ENCODE data around the gene AFF2.

AFF2 gene

DNA sequence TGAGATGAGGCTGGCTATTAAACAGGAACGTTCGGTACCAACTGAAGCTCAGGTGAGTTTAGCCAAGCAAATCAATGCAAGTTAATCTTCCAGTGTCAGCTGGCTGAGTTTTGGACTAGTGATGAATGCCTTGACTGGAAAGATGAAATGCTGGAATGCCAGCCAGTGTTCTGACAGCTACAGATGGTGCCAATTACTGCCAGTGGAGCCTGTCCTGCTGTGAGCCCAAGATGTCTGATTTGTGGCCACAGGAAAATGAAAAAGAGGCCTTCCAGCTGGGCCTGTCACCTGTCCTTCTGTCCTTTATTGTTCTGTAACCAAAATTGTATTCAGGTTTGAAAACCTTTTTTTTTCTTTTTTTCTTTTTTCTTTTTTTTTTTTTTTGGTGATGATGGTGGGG, 223.1 kb downstream of the AFF2 start:
- ATAC-seq: no peak
- TF ChIP-seq TCF4 (CRISPR knock-in tag; IDR thresholded peaks at IDR 0.05; ENCODE audit: borderline replicate concordance): no peak
- TF ChIP-seq, protein P1, sequence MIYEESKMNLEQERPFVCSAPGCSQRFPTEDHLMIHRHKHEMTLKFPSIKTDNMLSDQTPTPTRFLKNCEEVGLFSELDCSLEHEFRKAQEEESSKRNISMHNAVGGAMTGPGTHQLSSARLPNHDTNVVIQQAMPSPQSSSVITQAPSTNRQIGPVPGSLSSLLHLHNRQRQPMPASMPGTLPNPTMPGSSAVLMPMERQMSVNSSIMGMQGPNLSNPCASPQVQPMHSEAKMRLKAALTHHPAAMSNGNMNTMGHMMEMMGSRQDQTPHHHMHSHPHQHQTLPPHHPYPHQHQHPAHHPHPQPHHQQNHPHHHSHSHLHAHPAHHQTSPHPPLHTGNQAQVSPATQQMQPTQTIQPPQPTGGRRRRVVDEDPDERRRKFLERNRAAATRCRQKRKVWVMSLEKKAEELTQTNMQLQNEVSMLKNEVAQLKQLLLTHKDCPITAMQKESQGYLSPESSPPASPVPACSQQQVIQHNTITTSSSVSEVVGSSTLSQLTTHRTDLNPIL (CRISPR knock-in tag; IDR thresholded peaks at IDR 0.05; ENCODE audit: low read depth): no peak
- TF ChIP-seq ARNTL (CRISPR knock-in tag; IDR thresholded peaks at IDR 0.05; ENCODE audit: borderline replicate concordance, low read depth): no peak
- TF ChIP-seq GLIS3 (CRISPR knock-in tag; IDR thresholded peaks at IDR 0.05): no peak
- no peak for TF ChIP-seq RARB (CRISPR knock-in tag; IDR thresholded peaks at IDR 0.05)
- TF ChIP-seq, protein P2, sequence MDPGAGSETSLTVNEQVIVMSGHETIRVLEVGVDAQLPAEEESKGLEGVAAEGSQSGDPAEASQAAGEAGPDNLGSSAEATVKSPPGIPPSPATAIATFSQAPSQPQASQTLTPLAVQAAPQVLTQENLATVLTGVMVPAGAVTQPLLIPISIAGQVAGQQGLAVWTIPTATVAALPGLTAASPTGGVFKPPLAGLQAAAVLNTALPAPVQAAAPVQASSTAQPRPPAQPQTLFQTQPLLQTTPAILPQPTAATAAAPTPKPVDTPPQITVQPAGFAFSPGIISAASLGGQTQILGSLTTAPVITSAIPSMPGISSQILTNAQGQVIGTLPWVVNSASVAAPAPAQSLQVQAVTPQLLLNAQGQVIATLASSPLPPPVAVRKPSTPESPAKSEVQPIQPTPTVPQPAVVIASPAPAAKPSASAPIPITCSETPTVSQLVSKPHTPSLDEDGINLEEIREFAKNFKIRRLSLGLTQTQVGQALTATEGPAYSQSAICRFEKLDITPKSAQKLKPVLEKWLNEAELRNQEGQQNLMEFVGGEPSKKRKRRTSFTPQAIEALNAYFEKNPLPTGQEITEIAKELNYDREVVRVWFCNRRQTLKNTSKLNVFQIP (CRISPR knock-in tag; IDR thresholded peaks at IDR 0.05; ENCODE audit: borderline replicate concordance, low read depth): no peak
- TF ChIP-seq OSR1 (CRISPR knock-in tag; IDR thresholded peaks at IDR 0.05): no peak
- no peak for TF ChIP-seq PPARA (CRISPR knock-in tag; IDR thresholded peaks at IDR 0.05; ENCODE audit: borderline replicate concordance)
- TF ChIP-seq ZFP3 (CRISPR knock-in tag; IDR thresholded peaks at IDR 0.05): no peak
- TF ChIP-seq, protein P3, sequence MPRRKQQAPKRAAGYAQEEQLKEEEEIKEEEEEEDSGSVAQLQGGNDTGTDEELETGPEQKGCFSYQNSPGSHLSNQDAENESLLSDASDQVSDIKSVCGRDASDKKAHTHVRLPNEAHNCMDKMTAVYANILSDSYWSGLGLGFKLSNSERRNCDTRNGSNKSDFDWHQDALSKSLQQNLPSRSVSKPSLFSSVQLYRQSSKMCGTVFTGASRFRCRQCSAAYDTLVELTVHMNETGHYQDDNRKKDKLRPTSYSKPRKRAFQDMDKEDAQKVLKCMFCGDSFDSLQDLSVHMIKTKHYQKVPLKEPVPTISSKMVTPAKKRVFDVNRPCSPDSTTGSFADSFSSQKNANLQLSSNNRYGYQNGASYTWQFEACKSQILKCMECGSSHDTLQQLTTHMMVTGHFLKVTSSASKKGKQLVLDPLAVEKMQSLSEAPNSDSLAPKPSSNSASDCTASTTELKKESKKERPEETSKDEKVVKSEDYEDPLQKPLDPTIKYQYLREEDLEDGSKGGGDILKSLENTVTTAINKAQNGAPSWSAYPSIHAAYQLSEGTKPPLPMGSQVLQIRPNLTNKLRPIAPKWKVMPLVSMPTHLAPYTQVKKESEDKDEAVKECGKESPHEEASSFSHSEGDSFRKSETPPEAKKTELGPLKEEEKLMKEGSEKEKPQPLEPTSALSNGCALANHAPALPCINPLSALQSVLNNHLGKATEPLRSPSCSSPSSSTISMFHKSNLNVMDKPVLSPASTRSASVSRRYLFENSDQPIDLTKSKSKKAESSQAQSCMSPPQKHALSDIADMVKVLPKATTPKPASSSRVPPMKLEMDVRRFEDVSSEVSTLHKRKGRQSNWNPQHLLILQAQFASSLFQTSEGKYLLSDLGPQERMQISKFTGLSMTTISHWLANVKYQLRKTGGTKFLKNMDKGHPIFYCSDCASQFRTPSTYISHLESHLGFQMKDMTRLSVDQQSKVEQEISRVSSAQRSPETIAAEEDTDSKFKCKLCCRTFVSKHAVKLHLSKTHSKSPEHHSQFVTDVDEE (CRISPR knock-in tag; IDR thresholded peaks at IDR 0.05): no peak
- no peak for TF ChIP-seq ZFP30 (CRISPR knock-in tag; IDR thresholded peaks at IDR 0.05)
- no peak for TF ChIP-seq CSDC2 (CRISPR knock-in tag; IDR thresholded peaks at IDR 0.05)
- TF ChIP-seq ZNF8 (CRISPR knock-in tag; IDR thresholded peaks at IDR 0.05): no peak
- TF ChIP-seq ZC3H10 (CRISPR knock-in tag; IDR thresholded peaks at IDR 0.05): no peak
- TF ChIP-seq, protein P4, sequence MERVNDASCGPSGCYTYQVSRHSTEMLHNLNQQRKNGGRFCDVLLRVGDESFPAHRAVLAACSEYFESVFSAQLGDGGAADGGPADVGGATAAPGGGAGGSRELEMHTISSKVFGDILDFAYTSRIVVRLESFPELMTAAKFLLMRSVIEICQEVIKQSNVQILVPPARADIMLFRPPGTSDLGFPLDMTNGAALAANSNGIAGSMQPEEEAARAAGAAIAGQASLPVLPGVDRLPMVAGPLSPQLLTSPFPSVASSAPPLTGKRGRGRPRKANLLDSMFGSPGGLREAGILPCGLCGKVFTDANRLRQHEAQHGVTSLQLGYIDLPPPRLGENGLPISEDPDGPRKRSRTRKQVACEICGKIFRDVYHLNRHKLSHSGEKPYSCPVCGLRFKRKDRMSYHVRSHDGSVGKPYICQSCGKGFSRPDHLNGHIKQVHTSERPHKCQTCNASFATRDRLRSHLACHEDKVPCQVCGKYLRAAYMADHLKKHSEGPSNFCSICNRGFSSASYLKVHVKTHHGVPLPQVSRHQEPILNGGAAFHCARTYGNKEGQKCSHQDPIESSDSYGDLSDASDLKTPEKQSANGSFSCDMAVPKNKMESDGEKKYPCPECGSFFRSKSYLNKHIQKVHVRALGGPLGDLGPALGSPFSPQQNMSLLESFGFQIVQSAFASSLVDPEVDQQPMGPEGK (CRISPR knock-in tag; IDR thresholded peaks at IDR 0.05; ENCODE audit: borderline replicate concordance): no peak
- TF ChIP-seq ISL1 (CRISPR knock-in tag; IDR thresholded peaks at IDR 0.05): no peak
- no peak for TF ChIP-seq TOX (CRISPR knock-in tag; IDR thresholded peaks at IDR 0.05; ENCODE audit: borderline replicate concordance)
- TF ChIP-seq ESRRG (CRISPR knock-in tag; IDR thresholded peaks at IDR 0.05): no peak
- no peak for TF ChIP-seq ZNF70 (CRISPR knock-in tag; IDR thresholded peaks at IDR 0.05)

DNA sequence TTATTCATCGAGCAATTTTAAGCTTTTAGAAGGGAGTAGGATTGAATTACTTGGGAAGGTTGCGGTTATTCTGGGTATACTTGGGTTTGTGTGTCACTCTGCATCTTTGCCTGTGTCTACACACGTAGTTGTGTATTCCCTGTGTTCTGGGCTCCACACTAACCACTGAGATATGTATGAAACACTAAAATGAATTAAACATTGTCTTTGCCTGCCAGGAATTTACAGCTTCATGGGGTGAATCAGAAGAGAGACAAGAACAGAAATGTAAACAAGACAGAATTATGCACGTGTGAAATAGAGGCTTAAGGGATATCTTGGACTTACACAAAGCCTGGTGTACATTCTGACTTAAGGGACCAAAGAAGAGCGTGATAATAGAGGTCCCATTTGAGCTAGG, 228.5 kb downstream of the AFF2 start:
- ATAC-seq: no peak
- TF ChIP-seq ZNF70 (CRISPR knock-in tag; IDR thresholded peaks at IDR 0.05) (no peak), RARB (CRISPR knock-in tag; IDR thresholded peaks at IDR 0.05) (no peak), BACH2 (CRISPR knock-in tag; IDR thresholded peaks at IDR 0.05; ENCODE audit: borderline replicate concordance) (no peak), ARNTL (CRISPR knock-in tag; IDR thresholded peaks at IDR 0.05; ENCODE audit: borderline replicate concordance, low read depth) (no peak), CSDC2 (CRISPR knock-in tag; IDR thresholded peaks at IDR 0.05) (no peak), ZFP3 (CRISPR knock-in tag; IDR thresholded peaks at IDR 0.05) (no peak), GLIS3 (CRISPR knock-in tag; IDR thresholded peaks at IDR 0.05) (no peak), OSR1 (CRISPR knock-in tag; IDR thresholded peaks at IDR 0.05) (no peak), PPARA (CRISPR knock-in tag; IDR thresholded peaks at IDR 0.05; ENCODE audit: borderline replicate concordance) (no peak), ISL1 (CRISPR knock-in tag; IDR thresholded peaks at IDR 0.05) (no peak), TOX (CRISPR knock-in tag; IDR thresholded peaks at IDR 0.05; ENCODE audit: borderline replicate concordance) (no peak), SNAI2 (CRISPR knock-in tag; IDR thresholded peaks at IDR 0.05) (no peak), ZC3H10 (CRISPR knock-in tag; IDR thresholded peaks at IDR 0.05) (no peak), ESRRG (CRISPR knock-in tag; IDR thresholded peaks at IDR 0.05) (no peak), TCF4 (CRISPR knock-in tag; IDR thresholded peaks at IDR 0.05; ENCODE audit: borderline replicate concordance) (no peak), ZNF565 (CRISPR knock-in tag; conservative IDR thresholded peaks at IDR 0.05; ENCODE audit: low read depth) (no peak)
- TF ChIP-seq, protein P3 (CRISPR knock-in tag; IDR thresholded peaks at IDR 0.05): no peak
- TF ChIP-seq, protein P1 (CRISPR knock-in tag; IDR thresholded peaks at IDR 0.05; ENCODE audit: low read depth): no peak
- TF ChIP-seq, protein P4 (CRISPR knock-in tag; IDR thresholded peaks at IDR 0.05; ENCODE audit: borderline replicate concordance): no peak
- TF ChIP-seq, protein P5, sequence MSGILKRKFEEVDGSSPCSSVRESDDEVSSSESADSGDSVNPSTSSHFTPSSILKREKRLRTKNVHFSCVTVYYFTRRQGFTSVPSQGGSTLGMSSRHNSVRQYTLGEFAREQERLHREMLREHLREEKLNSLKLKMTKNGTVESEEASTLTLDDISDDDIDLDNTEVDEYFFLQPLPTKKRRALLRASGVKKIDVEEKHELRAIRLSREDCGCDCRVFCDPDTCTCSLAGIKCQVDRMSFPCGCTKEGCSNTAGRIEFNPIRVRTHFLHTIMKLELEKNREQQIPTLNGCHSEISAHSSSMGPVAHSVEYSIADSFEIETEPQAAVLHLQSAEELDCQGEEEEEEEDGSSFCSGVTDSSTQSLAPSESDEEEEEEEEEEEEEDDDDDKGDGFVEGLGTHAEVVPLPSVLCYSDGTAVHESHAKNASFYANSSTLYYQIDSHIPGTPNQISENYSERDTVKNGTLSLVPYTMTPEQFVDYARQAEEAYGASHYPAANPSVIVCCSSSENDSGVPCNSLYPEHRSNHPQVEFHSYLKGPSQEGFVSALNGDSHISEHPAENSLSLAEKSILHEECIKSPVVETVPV (CRISPR knock-in tag; IDR thresholded peaks at IDR 0.05): no peak
